GM12801 (cell line): Measurements from ENCODE around the gene CD99L2.

Experiments
- TF ChIP-seq, protein P1 (sequence below): IDR thresholded peaks from one replicate; pipeline ENCODE4 v1.5.1; 2011; ENCODE audit warnings: control low read depth; ENCODE audit not compliant: insufficient read length; ENCODE audit errors: extremely low read depth

CD99L2 gene

DNA sequence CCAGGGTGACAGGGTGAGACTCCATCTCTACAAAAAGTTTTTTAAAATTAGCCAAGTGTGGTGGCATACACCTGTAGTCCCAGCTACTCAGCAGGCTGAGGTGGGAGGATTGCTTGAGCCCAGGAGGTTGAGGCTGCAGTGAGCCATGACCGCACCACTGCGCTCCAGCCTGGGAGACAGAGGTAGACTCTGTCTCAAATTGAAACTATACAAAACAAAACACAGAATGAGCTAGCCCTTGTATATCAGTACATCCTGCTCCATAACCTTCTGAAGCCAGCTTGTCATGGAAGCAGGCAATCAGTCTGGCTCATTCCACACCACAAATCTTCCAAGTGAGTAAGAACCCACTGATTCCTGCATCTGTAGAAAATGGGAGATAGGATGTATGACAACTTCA lies 49.0 kb downstream of the CD99L2 start:
- TF ChIP-seq, protein P1, sequence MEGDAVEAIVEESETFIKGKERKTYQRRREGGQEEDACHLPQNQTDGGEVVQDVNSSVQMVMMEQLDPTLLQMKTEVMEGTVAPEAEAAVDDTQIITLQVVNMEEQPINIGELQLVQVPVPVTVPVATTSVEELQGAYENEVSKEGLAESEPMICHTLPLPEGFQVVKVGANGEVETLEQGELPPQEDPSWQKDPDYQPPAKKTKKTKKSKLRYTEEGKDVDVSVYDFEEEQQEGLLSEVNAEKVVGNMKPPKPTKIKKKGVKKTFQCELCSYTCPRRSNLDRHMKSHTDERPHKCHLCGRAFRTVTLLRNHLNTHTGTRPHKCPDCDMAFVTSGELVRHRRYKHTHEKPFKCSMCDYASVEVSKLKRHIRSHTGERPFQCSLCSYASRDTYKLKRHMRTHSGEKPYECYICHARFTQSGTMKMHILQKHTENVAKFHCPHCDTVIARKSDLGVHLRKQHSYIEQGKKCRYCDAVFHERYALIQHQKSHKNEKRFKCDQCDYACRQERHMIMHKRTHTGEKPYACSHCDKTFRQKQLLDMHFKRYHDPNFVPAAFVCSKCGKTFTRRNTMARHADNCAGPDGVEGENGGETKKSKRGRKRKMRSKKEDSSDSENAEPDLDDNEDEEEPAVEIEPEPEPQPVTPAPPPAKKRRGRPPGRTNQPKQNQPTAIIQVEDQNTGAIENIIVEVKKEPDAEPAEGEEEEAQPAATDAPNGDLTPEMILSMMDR, result no peak

- TF ChIP-seq, protein P1, result no peak
Measured at GRCh38 chrX:150848914-150849365, 49.5 kb downstream of the CD99L2 start.

GRCh38 chrX:150847088-150847487 lies 51.4 kb downstream of the CD99L2 start:
- TF ChIP-seq, protein P1, result no peak

GRCh38 chrX:150846130-150846529 lies 52.3 kb downstream of the CD99L2 start:
- TF ChIP-seq, protein P1, result no peak

GRCh38 chrX:150845091-150845490 lies 53.4 kb downstream of the CD99L2 start:
- TF ChIP-seq, protein P1, result no peak

GRCh38 chrX:150844016-150844415 lies 54.5 kb downstream of the CD99L2 start:
- TF ChIP-seq, protein P1, result no peak

- TF ChIP-seq, protein P1, result no peak
Measured at GRCh38 chrX:150842198-150842685, 56.2 kb downstream of the CD99L2 start.
